Right renal cortex interstitium (tissue), 3 donors: ENCODE measurements around the gene WNT9A. TPM values are rescaled to one million over a fixed set of nuclear protein-coding genes. Genes with fewer than 3 reads are reported as not detected.
"Not testable (repeated sequence)": the region's sequence is repeated elsewhere in the genome, so short reads cannot be mapped to it uniquely, and the experiment has no call there.

Source experiments
- DNase-seq, 3 donors: peaks; one replicate each; pipeline ENCODE4 v3.0.0-alpha.2; 2013; ENCODE audit warnings: low read depth in 3 of 3, low spot score in 2 of 3
- polyA plus RNA-seq, 3 donors: library from polyadenylated mRNA; unstranded; fragments of 120-200 nt; gene quantifications; one replicate each; pipeline ENCODE4 v1.2.1, GENCODE V29; 2013; ENCODE audit not compliant: insufficient read length in 3 of 3

Gene WNT9A
- polyA plus RNA-seq, result 1 to 10 TPM; 1.0 to 1.2 (median 1.1) TPM

GRCh38 chr1:227947676-227948492 is at the start of gene WNT9A:
WNT9A (minus strand) TSS chr1:227947932; CDS start chr1:227947887, 45 bp downstream.
- no peak for DNase-seq

GRCh38 chr1:227996187-227996950 is 48.6 kb upstream of the WNT9A start:
- no peak for DNase-seq

- DNase-seq, result no peak
These were observed 47.0 kb upstream of the WNT9A start for GRCh38 chr1:227994632-227995300.

- no peak for DNase-seq
These were observed 39.4 kb upstream of the WNT9A start for GRCh38 chr1:227987181-227987580.

GRCh38 chr1:227975583-227976283 is 28.0 kb upstream of the WNT9A start:
- not testable (repeated sequence) for DNase-seq

GRCh38 chr1:227973724-227974288 is 26.1 kb upstream of the WNT9A start:
- not testable (repeated sequence) for DNase-seq

- DNase-seq, result not testable (repeated sequence)
These were observed 25.2 kb upstream of the WNT9A start for GRCh38 chr1:227972843-227973374.

GRCh38 chr1:227972283-227972679 is 24.5 kb upstream of the WNT9A start:
- not testable (repeated sequence) for DNase-seq

- DNase-seq, result not testable (repeated sequence)
These were observed 24.0 kb upstream of the WNT9A start for GRCh38 chr1:227971643-227972282.

GRCh38 chr1:227971216-227971615 is 23.5 kb upstream of the WNT9A start:
- not testable (repeated sequence) for DNase-seq

- DNase-seq, result not testable (repeated sequence)
These were observed 22.6 kb upstream of the WNT9A start for GRCh38 chr1:227970076-227970995.

GRCh38 chr1:227967815-227968214 is 20.1 kb upstream of the WNT9A start:
- DNase-seq, result not testable (repeated sequence)

GRCh38 chr1:227966733-227967132 is 19.0 kb upstream of the WNT9A start:
- not testable (repeated sequence) for DNase-seq

- no peak for DNase-seq
These were observed 14.1 kb upstream of the WNT9A start for GRCh38 chr1:227961651-227962466.

GRCh38 chr1:227959325-227959860 is 11.7 kb upstream of the WNT9A start:
- DNase-seq, result no peak

- DNase-seq, result no peak
These were observed 11.0 kb upstream of the WNT9A start for GRCh38 chr1:227958617-227959324.

- DNase-seq, result no peak
These were observed 8.1 kb upstream of the WNT9A start for GRCh38 chr1:227955808-227956207.
